Pulmonary artery endothelial cell (primary cell): ENCODE results near the gene GPR87. TPM values are rescaled to one million over a fixed set of nuclear protein-coding genes. Genes with fewer than 3 reads are reported as not detected.

Experiments
- DNase-seq: peaks from one replicate; pipeline ENCODE4 v3.0.0-alpha.2; 2011; ENCODE audit warnings: low read depth, low spot score
- total RNA-seq: library from RNA; depleted of rRNA; stranded (reverse); fragments of >200 nt; gene quantifications from 2 replicates; pipeline ENCODE4 v1.2.3, GENCODE V29; 2014

The GPR87 gene
- total RNA-seq, 1 donor from 2014 or later = 0.07 TPM

DNA sequence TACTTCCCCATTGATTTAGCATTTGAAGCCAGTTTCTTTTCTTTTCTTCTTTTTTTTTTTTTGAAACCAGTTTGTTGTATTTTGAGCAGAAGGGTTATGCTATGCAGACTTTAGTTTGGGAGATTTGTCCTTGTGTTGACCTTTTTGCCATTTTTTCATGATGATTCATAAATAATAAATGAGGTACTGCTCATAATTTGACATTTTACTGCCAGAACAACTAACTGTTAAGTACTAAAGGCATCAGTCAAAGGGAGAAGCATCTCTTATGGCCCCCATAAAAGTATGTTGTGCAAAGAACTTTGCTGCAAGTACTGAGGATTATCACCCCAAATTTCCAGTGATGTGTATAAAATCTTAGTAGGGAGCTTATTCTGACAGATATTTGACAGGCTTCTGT lies 1.7 kb upstream of the GPR87 start:
- DNase-seq = no peak

GRCh38 chr3:151315846-151316245 lies 774 bp downstream of the GPR87 start:
- DNase-seq = no peak

GRCh38 chr3:151315136-151315535 lies 1.5 kb downstream of the GPR87 start:
- no peak for DNase-seq

DNA sequence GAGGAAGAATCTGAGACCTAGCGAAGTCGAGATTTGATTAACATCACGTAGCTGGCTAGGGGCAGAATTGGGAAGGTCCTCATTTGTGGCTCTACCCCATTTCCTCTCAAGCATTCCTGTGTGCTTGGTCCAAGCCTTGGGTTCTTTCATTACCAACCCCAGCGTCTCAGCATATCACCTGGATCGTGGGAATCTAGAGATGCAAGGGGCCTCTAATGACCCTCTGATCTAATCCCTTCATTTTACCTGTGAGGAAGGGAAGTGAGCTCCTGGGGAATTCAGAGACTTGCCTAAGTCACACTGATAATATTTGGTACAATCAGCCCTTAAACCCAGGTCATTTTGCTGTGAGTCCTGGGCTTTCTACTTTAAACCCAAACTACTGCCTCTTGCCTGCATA lies 2.0 kb downstream of the GPR87 start:
- no peak for DNase-seq

GRCh38 chr3:151314137-151314536 lies 2.5 kb downstream of the GPR87 start:
- DNase-seq = no peak

DNA sequence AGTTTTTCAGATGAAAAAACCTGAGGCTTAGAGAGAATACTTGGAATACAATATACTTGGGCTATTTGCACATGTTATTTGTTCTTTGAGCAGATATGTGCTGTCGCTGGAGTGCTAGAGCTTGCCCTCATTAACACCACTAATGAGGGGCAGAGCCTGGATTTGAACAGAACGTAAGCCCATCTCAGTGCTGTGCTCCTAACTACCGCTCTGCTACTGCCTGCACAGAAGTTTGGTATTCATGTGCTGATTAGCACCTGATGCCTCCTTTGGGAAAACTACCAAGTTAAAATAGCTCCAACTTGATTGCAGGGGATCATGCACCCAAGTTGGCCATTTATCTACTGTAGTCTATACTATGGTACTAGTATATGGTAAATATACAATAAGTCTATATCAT lies 3.6 kb downstream of the GPR87 start:
- no peak for DNase-seq

GRCh38 chr3:151309566-151309965 lies 7.1 kb downstream of the GPR87 start:
- DNase-seq = no peak

DNA sequence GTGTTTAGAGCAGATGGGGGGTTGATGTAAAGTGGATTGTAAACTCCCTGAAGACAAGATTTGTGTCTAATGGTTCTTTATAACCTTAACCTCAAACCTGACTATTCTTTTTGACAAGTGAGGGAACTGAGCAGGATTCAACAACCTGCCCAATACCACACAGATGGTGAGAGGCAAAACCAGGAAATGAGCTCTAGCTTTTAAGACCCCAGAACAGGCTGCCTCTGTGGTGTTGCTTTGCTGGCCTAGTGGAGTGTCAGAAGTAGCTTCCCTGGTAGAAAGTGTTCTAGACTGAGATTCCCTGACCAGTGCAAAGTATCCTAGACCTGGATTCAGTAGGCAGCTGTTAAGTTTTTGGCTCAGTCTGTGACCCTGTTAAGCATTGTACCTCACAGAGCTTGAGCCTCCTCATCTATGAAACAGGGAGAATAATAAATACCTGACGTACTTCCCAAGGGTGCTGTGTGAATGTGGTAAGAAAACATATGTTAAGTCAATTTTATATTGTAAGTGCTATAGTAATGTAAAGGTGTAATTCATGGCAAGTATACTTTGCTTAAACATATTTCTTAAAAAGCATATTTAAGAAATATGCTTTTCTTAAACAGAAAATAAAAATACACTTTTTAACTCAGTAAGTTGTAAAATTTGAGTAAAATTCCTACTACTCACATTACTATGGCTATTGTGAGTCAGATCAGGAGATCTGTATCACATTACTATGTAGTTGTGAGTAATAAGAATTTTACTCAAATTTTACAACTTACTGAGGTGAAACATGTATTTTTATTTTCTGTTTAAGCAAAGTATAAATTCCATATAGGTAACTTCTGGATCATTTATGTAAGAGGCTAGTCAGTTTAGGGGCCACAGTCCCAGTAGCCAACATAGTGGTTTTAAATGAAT lies 8.8 kb downstream of the GPR87 start:
- DNase-seq = no peak

DNA sequence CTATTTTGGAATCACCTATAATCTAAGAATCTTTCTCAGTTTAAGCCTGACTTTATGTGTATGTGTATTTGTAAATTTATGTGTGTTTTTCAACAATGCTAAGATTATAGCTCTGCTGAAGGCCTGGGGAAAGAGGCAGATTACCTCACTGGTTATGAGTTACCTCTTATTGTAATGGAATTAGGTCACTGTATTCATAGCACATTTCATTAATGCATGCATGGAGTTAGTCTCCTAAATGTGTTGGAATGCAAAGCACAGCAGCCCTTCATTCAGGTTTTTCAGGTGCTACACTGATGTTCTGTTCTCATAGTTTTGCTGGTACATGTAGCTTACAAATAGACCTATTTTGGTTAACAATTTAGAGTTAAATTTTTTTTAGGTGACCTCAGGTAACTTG lies 9.5 kb downstream of the GPR87 start:
- DNase-seq = no peak

DNA sequence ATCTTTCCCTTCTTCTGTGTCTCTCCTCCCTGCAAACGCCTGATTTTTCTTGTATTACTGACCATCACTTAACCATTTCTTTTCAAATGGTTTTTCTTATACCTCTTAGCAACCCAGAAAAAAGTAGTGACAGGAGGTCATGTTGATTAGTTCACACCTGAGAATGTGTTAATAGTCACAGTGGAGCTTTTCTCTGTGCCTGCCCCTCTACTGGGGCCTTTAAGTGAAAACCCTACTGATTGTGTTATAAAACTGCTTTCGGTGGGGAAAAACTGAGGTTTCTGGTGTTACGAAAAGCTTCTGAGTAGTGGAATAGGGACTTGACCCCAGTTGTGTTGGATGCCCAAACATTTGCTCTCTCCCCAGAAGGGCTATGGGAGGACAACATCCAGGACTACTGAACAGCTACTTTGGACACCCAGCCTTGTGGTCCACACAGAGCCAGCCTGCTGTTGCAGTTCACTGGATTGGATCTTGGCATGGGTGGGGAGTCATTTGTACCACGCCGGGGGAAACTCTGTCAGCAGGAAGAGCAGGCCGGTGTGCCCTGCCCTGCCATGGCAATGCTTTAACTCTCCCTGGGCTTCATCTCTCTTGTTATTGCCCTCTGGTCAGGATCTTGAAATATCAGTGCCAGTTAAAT lies 10.3 kb downstream of the GPR87 start:
- no peak for DNase-seq

GRCh38 chr3:151305775-151306151 lies 10.9 kb downstream of the GPR87 start:
- no peak for DNase-seq

DNA sequence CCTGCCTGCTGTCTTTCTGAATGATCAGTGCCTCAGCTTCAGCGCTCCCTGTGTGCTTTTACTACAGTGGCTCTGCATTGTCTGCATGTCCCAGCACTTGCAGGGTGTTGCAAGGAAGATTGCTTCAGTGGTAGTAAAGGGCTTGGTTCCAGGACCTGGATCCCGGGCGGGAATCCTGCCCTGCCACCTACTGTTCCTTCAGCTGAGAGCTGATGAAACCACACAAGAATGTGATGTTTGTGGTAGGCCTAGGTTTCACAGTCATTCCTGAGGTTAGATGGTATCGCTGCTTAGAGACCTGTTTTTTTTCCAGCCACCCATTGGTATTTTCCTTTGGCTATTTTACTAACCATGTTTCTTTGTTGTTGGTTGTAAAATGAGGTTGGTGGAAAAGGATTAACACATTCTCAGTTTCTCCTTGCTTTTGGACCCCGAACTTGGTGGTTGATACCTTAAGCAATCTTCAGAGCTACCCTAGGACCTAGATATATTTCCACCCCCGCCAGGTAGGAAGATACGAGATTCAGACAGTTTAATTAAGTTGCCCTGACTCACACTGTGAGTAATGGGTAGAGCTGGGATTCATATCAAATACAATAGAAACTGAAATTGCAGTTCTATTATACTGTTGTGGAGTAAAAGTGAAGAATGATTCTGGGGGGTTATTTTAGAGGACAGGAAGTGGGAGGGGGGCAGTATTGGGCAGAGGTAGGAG lies 11.4 kb downstream of the GPR87 start:
- DNase-seq = no peak

DNA sequence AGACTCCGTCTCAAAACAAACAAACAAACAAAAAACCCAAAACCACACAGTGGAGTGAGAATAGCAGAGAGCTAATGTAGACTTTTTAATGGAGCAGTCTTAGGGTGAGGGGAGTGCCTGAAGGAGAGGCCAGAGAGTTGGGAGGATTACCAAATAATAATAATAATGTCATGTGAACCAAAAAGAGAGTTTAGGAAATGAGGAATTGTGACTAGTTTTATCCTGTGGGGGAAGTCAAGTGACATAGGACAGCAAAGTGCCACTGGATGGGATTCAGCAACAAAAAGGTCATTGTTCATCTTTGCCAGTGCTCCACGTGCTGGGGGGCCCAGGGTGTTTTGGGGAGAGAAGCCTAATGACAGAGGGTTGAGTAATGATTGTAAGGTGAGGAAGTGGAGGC lies 12.9 kb downstream of the GPR87 start:
- no peak for DNase-seq

DNA sequence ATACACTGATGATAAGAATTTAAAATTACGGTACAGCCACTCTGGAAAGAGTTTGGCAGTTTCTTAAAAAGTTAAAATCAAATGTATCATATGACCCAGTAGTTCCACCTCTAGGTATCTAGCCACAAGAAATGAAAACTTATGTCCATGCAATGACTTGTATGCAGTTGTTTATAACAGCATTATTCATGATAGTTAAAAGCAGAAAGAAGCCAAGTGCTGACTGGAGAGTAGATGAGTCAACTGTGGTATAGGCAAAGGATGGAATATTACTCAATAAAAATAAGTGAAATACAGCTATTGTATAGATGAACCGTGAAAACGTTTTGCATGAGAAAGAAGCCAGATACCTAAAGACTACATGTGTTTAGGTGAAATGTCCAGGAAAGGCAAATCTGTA lies 14.8 kb downstream of the GPR87 start:
- DNase-seq = no peak

GRCh38 chr3:151300539-151300938 lies 16.1 kb downstream of the GPR87 start:
- no peak for DNase-seq

DNA sequence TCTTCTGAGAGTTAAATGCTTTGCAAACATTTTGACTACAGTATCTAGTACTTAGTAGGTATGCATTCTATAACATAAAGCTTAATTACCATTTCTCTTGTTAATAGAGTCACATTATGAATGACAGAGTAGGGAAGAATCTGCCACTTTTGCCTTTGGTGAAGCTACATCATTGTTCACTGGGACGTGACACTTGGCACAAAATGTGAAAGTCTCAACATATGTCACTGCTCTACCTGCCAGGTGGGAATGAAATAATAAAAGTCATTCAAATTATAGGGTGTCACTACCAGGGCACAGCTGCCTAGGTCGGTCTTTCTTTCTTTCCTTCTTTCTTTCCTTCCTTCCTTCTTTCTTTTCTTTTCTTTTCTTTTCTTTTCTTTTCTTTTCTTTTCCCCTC lies 17.6 kb downstream of the GPR87 start:
- DNase-seq = no peak

- DNase-seq = no peak
Measured at GRCh38 chr3:151297429-151297828, 19.2 kb downstream of the GPR87 start.

DNA sequence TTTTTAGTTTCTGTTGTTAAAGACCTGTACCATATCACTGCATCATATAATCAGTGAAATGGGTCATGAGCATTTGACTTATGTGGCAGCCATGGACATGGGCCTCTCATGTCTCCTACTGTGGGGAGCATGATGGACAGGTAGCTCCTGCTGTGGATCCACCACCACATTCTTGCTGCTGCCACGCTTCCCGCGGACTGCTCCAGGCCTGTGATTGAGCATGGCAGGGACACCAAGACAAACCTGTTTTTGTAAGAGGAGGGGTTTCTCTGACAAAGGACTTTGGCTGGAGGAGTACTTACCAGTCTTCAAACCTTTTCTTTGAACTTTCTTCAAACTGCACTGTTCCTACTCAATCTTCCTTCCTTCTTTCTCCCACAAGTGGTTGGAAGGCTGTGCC lies 20.4 kb downstream of the GPR87 start:
- no peak for DNase-seq

DNA sequence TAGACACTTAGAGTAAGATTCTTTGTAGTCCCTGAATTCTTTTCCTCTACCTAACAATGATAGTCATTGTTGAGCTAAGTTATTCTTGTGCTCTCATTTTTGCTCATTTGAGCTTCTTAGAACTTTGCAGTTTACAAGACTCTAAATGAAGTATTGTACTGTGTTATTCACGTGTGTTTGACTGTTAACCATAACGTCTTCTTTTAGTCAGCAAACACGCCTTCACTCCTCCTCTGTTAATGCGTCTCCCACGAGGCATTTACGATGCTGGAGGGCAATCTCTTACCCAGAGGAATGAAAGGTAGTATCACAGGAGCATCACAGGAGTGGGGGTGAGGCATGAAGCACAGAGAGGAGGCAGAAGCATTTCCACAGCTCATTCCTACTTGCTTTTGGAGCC lies 23.5 kb downstream of the GPR87 start:
- DNase-seq = no peak

- DNase-seq = no peak
Measured at GRCh38 chr3:151290673-151291072, 25.9 kb downstream of the GPR87 start.

DNA sequence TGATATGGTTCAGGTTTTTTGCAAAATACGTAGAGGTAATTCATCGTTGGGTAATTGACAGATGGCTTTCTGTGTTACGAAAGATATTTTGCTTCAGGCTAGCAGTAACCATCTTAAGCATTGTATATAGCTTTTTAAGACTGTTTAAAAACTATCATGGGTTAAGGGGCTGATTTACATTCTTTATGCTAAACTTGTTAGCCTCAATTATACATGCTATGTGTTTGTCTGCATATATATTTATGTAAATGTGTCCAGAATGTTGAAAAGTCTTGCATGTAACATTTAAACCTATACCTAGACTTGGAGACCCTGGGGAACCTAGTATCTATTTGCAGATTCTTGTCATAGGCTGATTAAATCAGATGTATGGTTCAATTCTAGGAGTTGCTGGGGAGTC lies 27.2 kb downstream of the GPR87 start:
- DNase-seq = no peak

DNA sequence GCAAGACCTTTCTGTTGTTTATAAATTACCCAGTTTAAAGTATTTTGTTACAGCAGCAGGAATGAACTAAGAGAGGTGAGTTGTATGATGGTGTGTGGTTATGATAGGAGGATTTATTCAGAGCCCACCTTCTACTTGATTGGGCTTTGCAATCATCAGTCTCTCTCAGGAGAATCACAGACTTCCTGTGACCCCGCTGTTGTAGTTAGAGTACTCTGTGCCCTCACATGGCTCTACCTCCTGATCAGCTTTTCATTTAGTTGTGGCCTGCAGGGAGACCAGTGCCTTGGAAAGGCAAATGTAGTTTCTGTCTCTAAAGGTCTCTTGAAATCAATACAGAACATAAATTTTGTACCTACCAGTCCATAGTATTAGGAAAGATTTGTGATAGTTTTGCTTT lies 30.7 kb downstream of the GPR87 start:
- DNase-seq = no peak
